ENCODE measurements around the gene NRROS.

GRCh38 chr3:196691386-196691785, 51.9 kb downstream of the NRROS start:
- TF ChIP-seq, protein P1, sequence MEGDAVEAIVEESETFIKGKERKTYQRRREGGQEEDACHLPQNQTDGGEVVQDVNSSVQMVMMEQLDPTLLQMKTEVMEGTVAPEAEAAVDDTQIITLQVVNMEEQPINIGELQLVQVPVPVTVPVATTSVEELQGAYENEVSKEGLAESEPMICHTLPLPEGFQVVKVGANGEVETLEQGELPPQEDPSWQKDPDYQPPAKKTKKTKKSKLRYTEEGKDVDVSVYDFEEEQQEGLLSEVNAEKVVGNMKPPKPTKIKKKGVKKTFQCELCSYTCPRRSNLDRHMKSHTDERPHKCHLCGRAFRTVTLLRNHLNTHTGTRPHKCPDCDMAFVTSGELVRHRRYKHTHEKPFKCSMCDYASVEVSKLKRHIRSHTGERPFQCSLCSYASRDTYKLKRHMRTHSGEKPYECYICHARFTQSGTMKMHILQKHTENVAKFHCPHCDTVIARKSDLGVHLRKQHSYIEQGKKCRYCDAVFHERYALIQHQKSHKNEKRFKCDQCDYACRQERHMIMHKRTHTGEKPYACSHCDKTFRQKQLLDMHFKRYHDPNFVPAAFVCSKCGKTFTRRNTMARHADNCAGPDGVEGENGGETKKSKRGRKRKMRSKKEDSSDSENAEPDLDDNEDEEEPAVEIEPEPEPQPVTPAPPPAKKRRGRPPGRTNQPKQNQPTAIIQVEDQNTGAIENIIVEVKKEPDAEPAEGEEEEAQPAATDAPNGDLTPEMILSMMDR (IDR thresholded peaks at IDR 0.05) = no peak
- TF ChIP-seq POLR2A (IDR thresholded peaks at IDR 0.05) = no peak

All from tibial nerve (tissue), 3 donors.